Panc1 (cell line): ENCODE measurements around the gene LYSMD2. TPM values are rescaled to one million over a fixed set of nuclear protein-coding genes. Genes with fewer than 3 reads are reported as not detected.

Experiments used
- ATAC-seq: fragments of 200-7000 bp; cut with Tn5 transposase; 2 replicates; pipeline ENCODE4 v1.9.1; 2020; ENCODE audit warnings: mild to moderate bottlenecking, moderate library complexity
- BruUV-seq: library from RNA; stranded (reverse); fragments of 400-500 nt; replicated peaks from 2 replicates; lab custom pipeline; 2021; lab: Mats Ljungman, UMichigan
- CTCF ChIA-PET: fragments of 300-600 bp; sonication (Branson Sonifier 250); formaldehyde crosslinking; loops from one replicate; lab custom pipeline; 2022; ENCODE audit warnings: antibody characterized with exemption; lab: Charles Lee
- POLR2A ChIA-PET: fragments of 300-600 bp; sonication (Branson Sonifier 250); formaldehyde crosslinking; loops from one replicate; lab custom pipeline; 2022; ENCODE audit warnings: antibody characterized with exemption; lab: Charles Lee
- DNase-seq: peaks from one replicate; pipeline ENCODE4 v3.0.0-alpha.2; 2010; ENCODE audit warnings: low read depth, low spot score
- H3K27ac ChIP-seq: 2 replicates; pipeline ENCODE4 v1.5.1; 2011; ENCODE audit warnings: mild to moderate bottlenecking, low read length, inconsistent platforms
- H3K27me3 ChIP-seq: fragments of 200-500 bp; sonication (Bioruptor generic); 2 replicates; pipeline ENCODE4 v1.6.0; 2014; ENCODE audit warnings: low read length, inconsistent platforms; ENCODE audit not compliant: control insufficient read depth, insufficient read depth
- H3K36me3 ChIP-seq: fragments of 200-500 bp; sonication (Bioruptor generic); 2 replicates; pipeline ENCODE4 v1.5.1; 2014; ENCODE audit warnings: inconsistent platforms, mild to moderate bottlenecking, low read length, moderate library complexity; ENCODE audit not compliant: control insufficient read depth, insufficient read depth
- H3K4me1 ChIP-seq: 2 replicates; pipeline ENCODE4 v1.5.1; 2011; ENCODE audit warnings: inconsistent platforms, mild to moderate bottlenecking, low read length, moderate library complexity; ENCODE audit not compliant: control insufficient read depth, insufficient read depth
- H3K4me3 ChIP-seq, 2 experiments: 2 replicates each; pipeline ENCODE4 v1.5.1; 2011 to 2012; ENCODE audit warnings: low read depth in 2 of 2, low read length in 2 of 2, mild to moderate bottlenecking in 2 of 2, inconsistent platforms in 1 of 2, moderate library complexity in 1 of 2
- H3K9me3 ChIP-seq: fragments of 200-500 bp; sonication (Bioruptor generic); 2 replicates; pipeline ENCODE4 v1.5.1; 2014; ENCODE audit warnings: low read depth, mild to moderate bottlenecking, inconsistent platforms, low read length, moderate library complexity; ENCODE audit not compliant: control insufficient read depth, insufficient read depth
- CTCF ChIP-seq: fragments of 450-650 bp; IDR thresholded peaks from 2 replicates; pipeline ENCODE4 v1.5.1; 2017; ENCODE audit warnings: mild to moderate bottlenecking
- POLR2AphosphoS5 ChIP-seq: IDR thresholded peaks from 2 replicates; pipeline ENCODE4 v1.6.1; 2012; ENCODE audit warnings: mild to moderate bottlenecking, low read depth, low read length, moderate library complexity
- REST ChIP-seq, 2 experiments: IDR thresholded peaks; 2 replicates each; pipeline ENCODE4 v1.6.1; 2011 to 2012; ENCODE audit warnings: low read depth in 2 of 2, control low read depth in 1 of 2, low read length in 1 of 2, mild to moderate bottlenecking in 1 of 2, moderate library complexity in 1 of 2; ENCODE audit not compliant: insufficient read depth in 1 of 2
- SIN3A ChIP-seq: IDR thresholded peaks from 2 replicates; pipeline ENCODE4 v1.6.1; 2012; ENCODE audit warnings: low read depth, mild to moderate bottlenecking, low read length, moderate library complexity, borderline replicate concordance; ENCODE audit not compliant: insufficient read depth
- TCF7L2 ChIP-seq: IDR thresholded peaks from 2 replicates; pipeline ENCODE4 v1.6.1; 2011; ENCODE audit warnings: mild to moderate bottlenecking, low read depth, low read length, inconsistent platforms
- in situ Hi-C: cut with HindIII; loops from 2 replicates; pipeline ENCODE4 v1.10.0; 2016; ENCODE audit warnings: low sequenced_read_pairs, low pct_unique_long_range_greater_than_20kb
- intact Hi-C: fragments of 100-400 bp; cut with micrococcal nuclease; formaldehyde crosslinking; loops from one replicate; pipeline ENCODE4 v1.10.0; 2022; ENCODE audit not compliant: unreplicated experiment
- total RNA-seq: library from RNA; stranded (reverse); gene quantifications from one replicate; pipeline ENCODE4 v1.2.1, GENCODE V29; 2021; ENCODE audit not compliant: unreplicated experiment

LYSMD2 gene
- total RNA-seq, 1 experiment from 2014 or later: 17.2 TPM

GRCh38 chr15:51718219-51718618 is 19.2 kb downstream of the LYSMD2 start:
- H3K4me1 ChIP-seq: no peaks in the 10 kb centered on the region
- intact Hi-C loops: no loop called here
- no TSS peak for BruUV-seq
- H3K27me3 ChIP-seq: no peaks in the 10 kb centered on the region
- H3K4me3 ChIP-seq: no peak overlapping the region
- DNase-seq (no peak), ATAC-seq (0 out of 2 replicates have a peak, but pooled peaks have one; percentile 51)
- no peaks in the 10 kb centered on the region; the same call in 1 of the 2 replicates for H3K36me3 ChIP-seq
- TF ChIP-seq REST (IDR thresholded peaks at IDR 0.05; ENCODE audit: insufficient read depth in 1 of 2, low read depth in 2 of 2, low read length in 1 of 2) (no peak), CTCF (no peak), POLR2AphosphoS5 (no peak), SIN3A (no peak), TCF7L2 (no peak)
- ChIA-PET CTCF (interaction anchor here (0.6 kb wide), 1 partner anchor 9 kb away, joined by 3 read pairs; no protein-coding TSS in a partner anchor), POLR2A (no interaction called here)
- H3K9me3 ChIP-seq: no peaks in the 10 kb centered on the region
- in situ Hi-C loops: no loop called here
- H3K27ac ChIP-seq: no peak overlapping the region

GRCh38 chr15:51714911-51715310 is 22.5 kb downstream of the LYSMD2 start:
- intact Hi-C loops: no loop called here
- no peak for DNase-seq
- in situ Hi-C loops: no loop called here
- no peak for ATAC-seq
- Histone ChIP-seq H3K9me3 (no peaks in the 10 kb centered on the region), H3K4me1 (no peaks in the 10 kb centered on the region), H3K36me3 (no peaks in the 10 kb centered on the region), H3K27me3 (no peaks in the 10 kb centered on the region), H3K4me3 (no peak overlapping the region), H3K27ac (no peak overlapping the region)
- ChIA-PET CTCF (no interaction called here), POLR2A (no interaction called here)
- no TSS peak for BruUV-seq
- TF ChIP-seq TCF7L2 (no peak), SIN3A (no peak), REST (IDR thresholded peaks at IDR 0.05; ENCODE audit: insufficient read depth in 1 of 2, low read depth in 2 of 2, low read length in 1 of 2) (no peak), POLR2AphosphoS5 (no peak), CTCF (no peak)
